HepG2 (cell line): Measurements from ENCODE around the gene NR1H2. TPM values are rescaled to one million over a fixed set of nuclear protein-coding genes. Genes with fewer than 3 reads are reported as not detected.

Experiments
- ARID3A ChIP-seq: IDR thresholded peaks from 2 replicates; pipeline ENCODE4 v1.6.1; 2012; ENCODE audit warnings: low read depth, low read length, improper control_type of control experiment
- ERF ChIP-seq: IDR thresholded peaks from 2 replicates; pipeline ENCODE4 v1.6.1; 2018; ENCODE audit warnings: missing biosample characterization, missing genetic modification reagents
- FLYWCH1 ChIP-seq: sonication (generic); formaldehyde crosslinking; IDR thresholded peaks from 2 replicates; pipeline ENCODE4 v1.8.1; 2023; ENCODE audit warnings: mild to moderate bottlenecking, missing genetic modification reagents
- MEF2D ChIP-seq: sonication (generic); formaldehyde crosslinking; IDR thresholded peaks from 2 replicates; pipeline ENCODE4 v1.5.1; 2020; ENCODE audit warnings: mild to moderate bottlenecking, missing genetic modification reagents
- NBN ChIP-seq: fragments of 450-650 bp; conservative IDR thresholded peaks from 2 replicates; pipeline ENCODE4 v1.6.1; 2017
- NFYC ChIP-seq: IDR thresholded peaks from 2 replicates; pipeline ENCODE4 v1.6.1; 2016; ENCODE audit warnings: missing genetic modification reagents, missing compliant biosample characterization
- PLSCR1 ChIP-seq: sonication (generic); formaldehyde crosslinking; IDR thresholded peaks from 2 replicates; pipeline ENCODE4 v1.5.0; 2020; ENCODE audit warnings: missing genetic modification reagents, mild to moderate bottlenecking, borderline replicate concordance
- POLR2A ChIP-seq, 2 experiments: IDR thresholded peaks; 2 replicates each; pipeline ENCODE4 v1.6.1; 2011; ENCODE audit warnings: low read depth in 2 of 2, low read length in 2 of 2, mild to moderate bottlenecking in 1 of 2, moderate library complexity in 1 of 2; ENCODE audit not compliant: insufficient read depth in 1 of 2
- SP2 ChIP-seq: sonication (generic); formaldehyde crosslinking; IDR thresholded peaks from 2 replicates; pipeline ENCODE4 v1.5.1; 2020; ENCODE audit warnings: mild to moderate bottlenecking, missing genetic modification reagents
- TEAD3 ChIP-seq: optimal IDR thresholded peaks from 2 replicates; pipeline ENCODE3; 2016; ENCODE audit warnings: borderline replicate concordance
- ZBTB2 ChIP-seq: sonication (generic); formaldehyde crosslinking; IDR thresholded peaks from 2 replicates; pipeline ENCODE4 v1.8.0; 2022; ENCODE audit warnings: low read depth, missing genetic modification reagents
- ZNF121 ChIP-seq: sonication (generic); formaldehyde crosslinking; IDR thresholded peaks from 2 replicates; pipeline ENCODE4 v1.5.0; 2020; ENCODE audit warnings: mild to moderate bottlenecking, missing genetic modification reagents
- ZNF18 ChIP-seq: sonication (generic); formaldehyde crosslinking; IDR thresholded peaks from 2 replicates; pipeline ENCODE4 v1.8.0; 2022; ENCODE audit warnings: mild to moderate bottlenecking, missing genetic modification reagents; ENCODE audit not compliant: insufficient replicate concordance
- ZNF350 ChIP-seq: sonication (generic); formaldehyde crosslinking; IDR thresholded peaks from 2 replicates; pipeline ENCODE4 v1.4.0; 2020; ENCODE audit warnings: mild to moderate bottlenecking, low read depth, missing genetic modification reagents, borderline replicate concordance
- ZNF354B ChIP-seq: sonication (generic); formaldehyde crosslinking; IDR thresholded peaks from 2 replicates; pipeline ENCODE4 v1.8.0; 2022; ENCODE audit warnings: mild to moderate bottlenecking, missing genetic modification reagents
- ZNF614 ChIP-seq: IDR thresholded peaks from 2 replicates; pipeline ENCODE4 v1.6.1; 2018; ENCODE audit warnings: missing biosample characterization, missing genetic modification reagents, inconsistent platforms, borderline replicate concordance
- ZNF713 ChIP-seq: sonication (generic); formaldehyde crosslinking; IDR thresholded peaks from 2 replicates; pipeline ENCODE4 v1.4.0; 2020; ENCODE audit warnings: mild to moderate bottlenecking, missing genetic modification reagents
- ZNF788 ChIP-seq: sonication (generic); formaldehyde crosslinking; IDR thresholded peaks from 2 replicates; pipeline ENCODE4 v1.5.0; 2020; ENCODE audit warnings: mild to moderate bottlenecking, missing genetic modification reagents, borderline replicate concordance
- polyA plus RNA-seq, 8 experiments: library from polyadenylated mRNA; depleted of rRNA in 3 of 8; stranded (reverse) in 7 of 8; unstranded in 1 of 8; fragments of >200 nt; fragmentation: Illumina TruSeq in 4 of 8; extraction: Trizol in 4 of 8; gene quantifications; 2 replicates each; pipeline versions ENCODE4 v1.2.1 to v1.2.3, GENCODE V29; 2011 to 2016; ENCODE audit warnings: low read depth in 4 of 8, missing spikeins in 1 of 8, mixed read lengths in 1 of 8; ENCODE audit not compliant: insufficient read depth in 1 of 8
- total RNA-seq, 5 experiments: library from RNA; depleted of rRNA; stranded (reverse); fragments of >200 nt; fragmentation: Illumina TruSeq; extraction: Trizol; gene quantifications; 2 replicates each; pipeline ENCODE4 v1.2.3, GENCODE V29; 2016; ENCODE audit warnings: low read depth in 1 of 5
- TF ChIP-seq, protein P1 (sequence below): sonication (generic); formaldehyde crosslinking; IDR thresholded peaks from 2 replicates; pipeline ENCODE4 v1.5.1; 2020; ENCODE audit warnings: missing genetic modification reagents, mild to moderate bottlenecking, borderline replicate concordance
- TF ChIP-seq, protein P2 (sequence below): sonication (generic); formaldehyde crosslinking; IDR thresholded peaks from 2 replicates; pipeline ENCODE4 v1.5.0; 2020; ENCODE audit warnings: mild to moderate bottlenecking, missing genetic modification reagents

NR1H2 gene
- total and polyA plus RNA-seq, 2 of the 13 experiments (the other 11 are each of a cell fraction or from before 2014, with no cell fraction given) = 10.3 to 13.5 TPM

DNA sequence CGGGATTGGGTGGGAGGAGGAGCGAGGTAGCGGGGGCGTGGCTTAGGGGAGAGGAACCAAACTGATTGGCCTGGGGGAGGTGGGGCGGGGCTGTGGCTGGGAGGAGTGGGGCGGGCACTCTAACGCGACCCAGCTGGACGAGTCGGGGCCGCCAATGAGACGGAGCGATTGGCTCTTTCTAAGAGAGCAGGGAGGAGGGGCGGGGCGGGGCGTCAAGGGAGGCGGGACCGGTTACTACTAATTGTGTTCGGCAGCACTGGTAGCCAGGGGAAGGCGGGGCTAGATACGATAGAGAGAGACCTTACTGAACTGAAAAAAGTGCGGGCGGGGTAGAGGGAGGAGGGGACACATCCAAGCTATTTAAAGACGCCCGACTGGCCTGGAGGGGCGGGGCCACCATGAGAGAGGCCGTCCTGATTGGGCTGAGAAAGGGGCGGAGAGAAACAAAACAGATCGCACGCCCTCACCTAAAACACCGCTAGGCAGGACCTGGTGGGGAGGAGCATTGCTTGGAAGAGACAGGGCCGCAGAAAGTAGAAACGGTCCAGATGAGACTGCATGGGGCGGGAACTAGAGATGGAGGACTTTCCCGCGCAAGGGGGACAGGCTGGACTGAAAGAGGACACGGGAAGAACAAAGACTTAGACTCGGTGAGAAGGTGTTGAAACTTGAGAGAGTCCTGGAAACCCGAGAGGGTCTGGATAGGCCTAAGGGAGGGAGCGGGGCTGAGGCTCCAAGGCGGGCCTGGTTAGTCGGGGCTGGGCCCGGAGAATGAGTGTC lies 46.9 kb upstream of the NR1H2 start, which contains the start of gene KCNC3 (continued):
- TF ChIP-seq, protein P1, sequence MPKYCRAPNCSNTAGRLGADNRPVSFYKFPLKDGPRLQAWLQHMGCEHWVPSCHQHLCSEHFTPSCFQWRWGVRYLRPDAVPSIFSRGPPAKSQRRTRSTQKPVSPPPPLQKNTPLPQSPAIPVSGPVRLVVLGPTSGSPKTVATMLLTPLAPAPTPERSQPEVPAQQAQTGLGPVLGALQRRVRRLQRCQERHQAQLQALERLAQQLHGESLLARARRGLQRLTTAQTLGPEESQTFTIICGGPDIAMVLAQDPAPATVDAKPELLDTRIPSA (CRISPR knock-in tag) = no peak
- peak; percentile 45 to 83; a peak in 3 of 4 replicates for TF ChIP-seq POLR2A (IDR thresholded peaks at IDR 0.05; ENCODE audit: insufficient read depth in 1 of 2, low read depth in 2 of 2, low read length in 2 of 2)
- peak; percentile 45; the same call in 1 of the 2 replicates for TF ChIP-seq ZNF614 (CRISPR knock-in tag)
- TF ChIP-seq ZBTB2 (CRISPR knock-in tag) = no peak
- no peak for TF ChIP-seq PLSCR1 (CRISPR knock-in tag)
- TF ChIP-seq MEF2D (CRISPR knock-in tag) = peak; percentile 34; the same call in 1 of the 2 replicates
- TF ChIP-seq ERF (CRISPR knock-in tag) = peak; percentile 42; the same call in 1 of the 2 replicates
- no peak for TF ChIP-seq NBN
- TF ChIP-seq, protein P2, sequence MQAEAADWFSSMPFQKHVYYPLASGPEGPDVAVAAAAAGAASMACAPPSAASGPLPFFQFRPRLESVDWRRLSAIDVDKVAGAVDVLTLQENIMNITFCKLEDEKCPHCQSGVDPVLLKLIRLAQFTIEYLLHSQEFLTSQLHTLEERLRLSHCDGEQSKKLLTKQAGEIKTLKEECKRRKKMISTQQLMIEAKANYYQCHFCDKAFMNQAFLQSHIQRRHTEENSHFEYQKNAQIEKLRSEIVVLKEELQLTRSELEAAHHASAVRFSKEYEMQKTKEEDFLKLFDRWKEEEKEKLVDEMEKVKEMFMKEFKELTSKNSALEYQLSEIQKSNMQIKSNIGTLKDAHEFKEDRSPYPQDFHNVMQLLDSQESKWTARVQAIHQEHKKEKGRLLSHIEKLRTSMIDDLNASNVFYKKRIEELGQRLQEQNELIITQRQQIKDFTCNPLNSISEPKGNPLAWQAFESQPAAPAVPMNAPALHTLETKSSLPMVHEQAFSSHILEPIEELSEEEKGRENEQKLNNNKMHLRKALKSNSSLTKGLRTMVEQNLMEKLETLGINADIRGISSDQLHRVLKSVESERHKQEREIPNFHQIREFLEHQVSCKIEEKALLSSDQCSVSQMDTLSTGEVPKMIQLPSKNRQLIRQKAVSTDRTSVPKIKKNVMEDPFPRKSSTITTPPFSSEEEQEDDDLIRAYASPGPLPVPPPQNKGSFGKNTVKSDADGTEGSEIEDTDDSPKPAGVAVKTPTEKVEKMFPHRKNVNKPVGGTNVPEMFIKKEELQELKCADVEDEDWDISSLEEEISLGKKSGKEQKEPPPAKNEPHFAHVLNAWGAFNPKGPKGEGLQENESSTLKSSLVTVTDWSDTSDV (CRISPR knock-in tag) = no peak
- no peak for TF ChIP-seq FLYWCH1 (CRISPR knock-in tag)
- TF ChIP-seq ZNF354B (CRISPR knock-in tag) = no peak
- 0 out of 2 replicates have a peak, but pooled peaks have one; percentile 35 for TF ChIP-seq ZNF121 (CRISPR knock-in tag)
- TF ChIP-seq ARID3A = peak; percentile 43; the same call in 1 of the 2 replicates
- TF ChIP-seq ZNF350 (CRISPR knock-in tag) = 0 out of 2 replicates have a peak, but pooled peaks have one; percentile 42
- peak; percentile 54; the same call in 1 of the 2 replicates for TF ChIP-seq ZNF713 (CRISPR knock-in tag)
- TF ChIP-seq SP2 = peak; percentile 59
- TF ChIP-seq TEAD3 (CRISPR knock-in tag) = peak; percentile 9
- peak; percentile 1 for TF ChIP-seq ZNF18
- peak; percentile 44; the same call in 1 of the 2 replicates for TF ChIP-seq ZNF788
- TF ChIP-seq NFYC (CRISPR knock-in tag) = peak; percentile 59
